H9 (cell line): ENCODE data around the gene TMEM184B. TPM values are rescaled to one million over a fixed set of nuclear protein-coding genes. Genes with fewer than 3 reads are reported as not detected.

Experiments used
- DNase-seq: peaks from one replicate; pipeline ENCODE4 v3.0.0-alpha.2; 2017
- H2AFZ ChIP-seq: one replicate; pipeline ENCODE4 v1.6.1; 2013; ENCODE audit warnings: mild to moderate bottlenecking, low read length, control low read depth, moderate library complexity
- H2AK5ac ChIP-seq: 2 replicates; pipeline ENCODE4 v1.6.1; 2013; ENCODE audit warnings: low read length, control low read depth, mixed read lengths; ENCODE audit not compliant: insufficient read length
- H2BK120ac ChIP-seq: one replicate; pipeline ENCODE4 v1.6.1; 2013; ENCODE audit warnings: low read depth, mild to moderate bottlenecking, low read length, control low read depth, inconsistent platforms; ENCODE audit not compliant: poor library complexity, severe bottlenecking
- H2BK12ac ChIP-seq: 2 replicates; pipeline ENCODE4 v1.6.1; 2013; ENCODE audit warnings: low read length, control low read depth, mixed read lengths, low read depth; ENCODE audit not compliant: insufficient read length
- H2BK15ac ChIP-seq: 2 replicates; pipeline ENCODE4 v1.6.1; 2013; ENCODE audit warnings: low read depth, low read length, control low read depth
- H2BK20ac ChIP-seq: one replicate; pipeline ENCODE4 v1.6.1; 2013; ENCODE audit warnings: low read depth, mild to moderate bottlenecking, low read length, control low read depth, inconsistent platforms; ENCODE audit not compliant: poor library complexity, severe bottlenecking
- H2BK5ac ChIP-seq: 2 replicates; pipeline ENCODE4 v1.6.1; 2013; ENCODE audit warnings: low read length, control low read depth, mixed read lengths; ENCODE audit not compliant: insufficient read length
- H3K14ac ChIP-seq: 2 replicates; pipeline ENCODE4 v1.6.1; 2013; ENCODE audit warnings: low read length, control low read depth; ENCODE audit not compliant: insufficient read depth
- H3K18ac ChIP-seq: 2 replicates; pipeline ENCODE4 v1.6.1; 2013; ENCODE audit warnings: low read depth, mild to moderate bottlenecking, mixed read lengths, low read length, control low read depth; ENCODE audit not compliant: insufficient read length
- H3K23ac ChIP-seq: 2 replicates; pipeline ENCODE4 v1.6.1; 2013; ENCODE audit warnings: low read length, control low read depth, mixed read lengths, low read depth; ENCODE audit not compliant: insufficient read length
- H3K23me2 ChIP-seq: 2 replicates; pipeline ENCODE4 v1.6.1; 2013; ENCODE audit warnings: low read depth, mild to moderate bottlenecking, mixed read lengths, low read length, control low read depth; ENCODE audit not compliant: insufficient read length, poor library complexity, severe bottlenecking
- H3K27ac ChIP-seq: 2 replicates; pipeline ENCODE4 v1.5.1; 2013; ENCODE audit warnings: low read length, control low read depth, mixed read lengths, low read depth; ENCODE audit not compliant: insufficient read length
- H3K27me3 ChIP-seq: 2 replicates; pipeline ENCODE4 v1.6.1; 2013; ENCODE audit warnings: low read length, control low read depth, inconsistent platforms; ENCODE audit not compliant: insufficient read depth
- H3K4ac ChIP-seq: 2 replicates; pipeline ENCODE4 v1.6.1; 2013; ENCODE audit warnings: low read depth, mild to moderate bottlenecking, control low read depth, inconsistent platforms, low read length, moderate library complexity
- H3K4me1 ChIP-seq: 2 replicates; pipeline ENCODE4 v1.6.1; 2013; ENCODE audit warnings: low read length, control low read depth, inconsistent platforms; ENCODE audit not compliant: insufficient read depth
- H3K4me2 ChIP-seq: 2 replicates; pipeline ENCODE4 v1.6.1; 2013; ENCODE audit warnings: low read length, control low read depth, mixed read lengths; ENCODE audit not compliant: insufficient read length, insufficient read depth
- H3K56ac ChIP-seq: 2 replicates; pipeline ENCODE4 v1.6.1; 2013; ENCODE audit warnings: low read depth, mild to moderate bottlenecking, mixed read lengths, low read length, control low read depth; ENCODE audit not compliant: insufficient read length
- H3K79me1 ChIP-seq: 2 replicates; pipeline ENCODE4 v1.6.1; 2013; ENCODE audit warnings: low read depth, mild to moderate bottlenecking, moderate library complexity, low read length, control low read depth, inconsistent platforms; ENCODE audit not compliant: insufficient read depth, poor library complexity, severe bottlenecking
- H3K79me2 ChIP-seq: 2 replicates; pipeline ENCODE4 v1.6.1; 2013; ENCODE audit warnings: low read length, control low read depth, inconsistent platforms; ENCODE audit not compliant: insufficient read depth
- H3K9ac ChIP-seq: 2 replicates; pipeline ENCODE4 v1.6.1; 2013; ENCODE audit warnings: low read length, control low read depth, mixed read lengths; ENCODE audit not compliant: insufficient read length; ENCODE audit errors: extremely low read depth
- H3K9me3 ChIP-seq: one replicate; pipeline ENCODE4 v1.6.1; 2013; ENCODE audit warnings: low read depth, low read length, inconsistent platforms; ENCODE audit not compliant: control insufficient read depth
- H3T11ph ChIP-seq: one replicate; pipeline ENCODE4 v1.6.1; 2013; ENCODE audit warnings: mild to moderate bottlenecking, low read length, control low read depth, inconsistent platforms
- H4K20me1 ChIP-seq: one replicate; pipeline ENCODE4 v1.6.1; 2013; ENCODE audit not compliant: control insufficient read depth, insufficient read length, insufficient read depth
- H4K5ac ChIP-seq: 2 replicates; pipeline ENCODE4 v1.6.1; 2013; ENCODE audit warnings: low read depth, mild to moderate bottlenecking, mixed read lengths, low read length, control low read depth; ENCODE audit not compliant: insufficient read length
- H4K8ac ChIP-seq: replicated peaks from 2 replicates; pipeline ENCODE4 v1.6.1; 2013; ENCODE audit warnings: low read length, control low read depth, mixed read lengths, low read depth; ENCODE audit not compliant: insufficient read length
- H4K91ac ChIP-seq: 2 replicates; pipeline ENCODE4 v1.6.1; 2013; ENCODE audit warnings: low read depth, mild to moderate bottlenecking, moderate library complexity, mixed read lengths, low read length, control low read depth; ENCODE audit not compliant: insufficient read length
- H3K27ac Mint-ChIP-seq, 3 experiments: 2 replicates in 2 of 3; 3 replicates in 1 of 3; pipeline ENCODE4 v1.8.0; 2020 to 2021; ENCODE audit warnings: mixed read lengths in 3 of 3, mild to moderate bottlenecking in 1 of 3, moderate library complexity in 1 of 3
- H3K27me3 Mint-ChIP-seq: 2 replicates; pipeline ENCODE4 v1.8.0; 2021; ENCODE audit warnings: low read depth, mild to moderate bottlenecking, moderate library complexity, mixed read lengths
- H3K36me3 Mint-ChIP-seq, 3 experiments: 2 replicates in 2 of 3; 3 replicates in 1 of 3; pipeline ENCODE4 v1.8.0; 2020 to 2021; ENCODE audit warnings: low read depth in 3 of 3, mixed read lengths in 3 of 3; ENCODE audit not compliant: insufficient read depth in 1 of 3
- H3K4me1 Mint-ChIP-seq, 2 experiments: 2 replicates each; pipeline ENCODE4 v1.8.0; 2020; ENCODE audit warnings: mixed read lengths in 2 of 2
- H3K4me3 Mint-ChIP-seq, 2 experiments: 2 replicates in 1 of 2; 3 replicates in 1 of 2; pipeline ENCODE4 v1.8.0; 2020 to 2021; ENCODE audit warnings: mild to moderate bottlenecking in 2 of 2, mixed read lengths in 2 of 2, moderate library complexity in 1 of 2
- H3K9me3 Mint-ChIP-seq, 2 experiments: 2 replicates in 1 of 2; 3 replicates in 1 of 2; pipeline ENCODE4 v1.8.0; 2020; ENCODE audit warnings: mild to moderate bottlenecking in 2 of 2, mixed read lengths in 2 of 2, moderate library complexity in 1 of 2
- CTCF ChIP-seq: fragments of 200-600 bp; sonication (generic); conservative IDR thresholded peaks from 3 replicates; pipeline ENCODE4 v1.8.0; 2021; ENCODE audit warnings: antibody characterized with exemption, mild to moderate bottlenecking
- WGBS: extraction: QIAGEN DNeasy Blood & Tissue Kit; methylation state at CpG from one replicate; pipeline ENCODE4 v1.1.7; 2013; ENCODE audit warnings: missing lambda C conversion rate, low lambda C conversion rate, mixed read lengths; ENCODE audit not compliant: insufficient read length; ENCODE audit errors: extremely low coverage; 5-methylcytosine and 5-hydroxymethylcytosine counted together
- total RNA-seq: library from RNA; stranded (reverse); gene quantifications from 2 replicates; pipeline ENCODE4 v1.2.1, GENCODE V29; 2021

Gene TMEM184B
- total RNA-seq, 1 experiment from 2014 or later: 58.5 TPM

- Mint-ChIP-seq H3K36me3 (no peaks in the 10 kb centered on the region), H3K4me1 (peaks cover 7 to 14% of the 10 kb centered on the region in 2 experiments), H3K27me3 (peaks cover 33% of the 10 kb centered on the region), H3K9me3 (peaks cover 5 to 12% of the 10 kb centered on the region in 2 experiments), H3K27ac (no peak overlapping the region), H3K4me3 (no peak overlapping the region; a peak in 1 of 5 replicates)
- H2BK15ac ChIP-seq: no peak overlapping the region
- no peak overlapping the region for H3K4me2 ChIP-seq
- H2BK5ac ChIP-seq: no peak overlapping the region
- no peak for TF ChIP-seq CTCF
- no peak overlapping the region for H3K27ac ChIP-seq
- H3K4ac ChIP-seq: no peak overlapping the region
- H3K27me3 ChIP-seq: no peaks in the 10 kb centered on the region; the same call in 1 of the 2 replicates
- no peak overlapping the region for H3K56ac ChIP-seq
- no peaks in the 10 kb centered on the region for H3K9me3 ChIP-seq
- no CpG with 5 or more reads among the region's 3 CpGs for WGBS
- H3K18ac ChIP-seq: no peak overlapping the region
- H4K20me1 ChIP-seq: no peaks in the 10 kb centered on the region
- H3K23ac ChIP-seq: no peak overlapping the region
- H2BK120ac ChIP-seq: no peak overlapping the region
- H4K8ac ChIP-seq: no peak overlapping the region
- no peak for DNase-seq
- no peaks in the 10 kb centered on the region for H3K23me2 ChIP-seq
- no peak overlapping the region for H4K91ac ChIP-seq
- no peak overlapping the region for H2AFZ ChIP-seq
- no peaks in the 10 kb centered on the region for H3K79me1 ChIP-seq
- no peak overlapping the region for H2BK20ac ChIP-seq
- H3K4me1 ChIP-seq: no peaks in the 10 kb centered on the region
- H3K79me2 ChIP-seq: no peaks in the 10 kb centered on the region
- H2BK12ac ChIP-seq: no peak overlapping the region
- no peak overlapping the region for H4K5ac ChIP-seq
- H2AK5ac ChIP-seq: no peak overlapping the region
- no peak overlapping the region for H3K9ac ChIP-seq
- H3K14ac ChIP-seq: no peak overlapping the region
- no peak overlapping the region for H3T11ph ChIP-seq
Measured at GRCh38 chr22:38189104-38189503, 83.7 kb downstream of the TMEM184B start.
